Right lobe of liver (tissue), 4 donors: ENCODE results near the gene SMG7.

ENCODE experiments used
- POLR2A ChIP-seq: fragments of 450-650 bp; IDR thresholded peaks from one replicate; pipeline ENCODE4 v1.6.1; 2017; ENCODE audit warnings: antibody characterized with exemption, mild to moderate bottlenecking
- TF ChIP-seq, protein P1 (sequence below), 4 donors: fragments of 200-600 bp in 3 of 4; fragments of 450-650 bp in 1 of 4; IDR thresholded peaks; one replicate each; pipeline versions ENCODE4 v1.5.1 to v1.8.0; 2016 to 2022; ENCODE audit warnings: antibody characterized with exemption in 4 of 4, mild to moderate bottlenecking in 2 of 4
- donor health status: DM: no; HTN: no; CAD: no.
- donor health status: DM: no; HTN: no; CAD: no.
- donor health status: DM: no; HTN: yes; CAD: no.

DNA sequence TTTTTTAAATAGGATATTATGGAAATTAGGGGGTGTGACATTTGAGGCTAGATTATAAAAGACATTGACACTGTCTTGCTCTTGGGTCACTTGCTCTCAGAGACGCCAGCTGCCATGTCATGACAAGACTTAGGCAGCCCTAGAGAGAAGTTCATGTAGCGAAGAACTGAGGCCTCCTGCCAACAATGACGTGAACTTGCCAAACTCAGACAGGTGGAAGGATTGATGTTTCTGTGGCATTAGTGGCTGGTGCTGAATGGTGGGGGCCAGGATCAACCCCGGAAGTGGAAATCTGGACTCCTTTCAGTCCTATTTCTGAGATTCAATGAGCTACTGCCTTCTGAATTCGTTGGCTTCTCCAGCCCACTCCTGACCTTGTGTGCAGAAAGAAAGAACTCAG, 103.3 kb downstream of the SMG7 start:
- TF ChIP-seq, protein P1, sequence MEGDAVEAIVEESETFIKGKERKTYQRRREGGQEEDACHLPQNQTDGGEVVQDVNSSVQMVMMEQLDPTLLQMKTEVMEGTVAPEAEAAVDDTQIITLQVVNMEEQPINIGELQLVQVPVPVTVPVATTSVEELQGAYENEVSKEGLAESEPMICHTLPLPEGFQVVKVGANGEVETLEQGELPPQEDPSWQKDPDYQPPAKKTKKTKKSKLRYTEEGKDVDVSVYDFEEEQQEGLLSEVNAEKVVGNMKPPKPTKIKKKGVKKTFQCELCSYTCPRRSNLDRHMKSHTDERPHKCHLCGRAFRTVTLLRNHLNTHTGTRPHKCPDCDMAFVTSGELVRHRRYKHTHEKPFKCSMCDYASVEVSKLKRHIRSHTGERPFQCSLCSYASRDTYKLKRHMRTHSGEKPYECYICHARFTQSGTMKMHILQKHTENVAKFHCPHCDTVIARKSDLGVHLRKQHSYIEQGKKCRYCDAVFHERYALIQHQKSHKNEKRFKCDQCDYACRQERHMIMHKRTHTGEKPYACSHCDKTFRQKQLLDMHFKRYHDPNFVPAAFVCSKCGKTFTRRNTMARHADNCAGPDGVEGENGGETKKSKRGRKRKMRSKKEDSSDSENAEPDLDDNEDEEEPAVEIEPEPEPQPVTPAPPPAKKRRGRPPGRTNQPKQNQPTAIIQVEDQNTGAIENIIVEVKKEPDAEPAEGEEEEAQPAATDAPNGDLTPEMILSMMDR (IDR thresholded peaks at IDR 0.05) = no peak
- TF ChIP-seq POLR2A = no peak
